GM19452 (cell line): ENCODE results near the gene TBC1D25.

Experiments
- ATAC-seq: cut with Tn5 transposase; IDR thresholded peaks from one replicate; pipeline ENCODE4 v1.9.1; 2021; ENCODE audit not compliant: unreplicated experiment

TBC1D25 gene

GRCh38 chrX:48539345-48540027 lies at the start of gene TBC1D25:
Gene TBC1D25, plus strand, starts transcription at chrX:48539714. Its CDS starts 84 bp downstream, at chrX:48539798.
- peak; percentile 83 for ATAC-seq

GRCh38 chrX:48489892-48490291 lies 49.6 kb upstream of the TBC1D25 start:
- no peak for ATAC-seq

- ATAC-seq = no peak
Observed at GRCh38 chrX:48490661-48491060, 48.9 kb upstream of the TBC1D25 start.

- no peak for ATAC-seq
Observed at GRCh38 chrX:48491809-48492208, 47.7 kb upstream of the TBC1D25 start.

- no peak for ATAC-seq
Observed at GRCh38 chrX:48492293-48492910, 47.1 kb upstream of the TBC1D25 start.

- no peak for ATAC-seq
Observed at GRCh38 chrX:48493890-48494364, 45.6 kb upstream of the TBC1D25 start.

- no peak for ATAC-seq
Observed at GRCh38 chrX:48496660-48497059, 42.9 kb upstream of the TBC1D25 start.

GRCh38 chrX:48497871-48498270 lies 41.6 kb upstream of the TBC1D25 start:
- no peak for ATAC-seq

- no peak for ATAC-seq
Observed at GRCh38 chrX:48498374-48498809, 41.1 kb upstream of the TBC1D25 start.

- ATAC-seq = no peak
Observed at GRCh38 chrX:48504261-48504660, 35.3 kb upstream of the TBC1D25 start.

GRCh38 chrX:48505481-48505880 lies 34.0 kb upstream of the TBC1D25 start:
- no peak for ATAC-seq

- ATAC-seq = no peak
Observed at GRCh38 chrX:48507246-48507645, 32.3 kb upstream of the TBC1D25 start.

GRCh38 chrX:48508400-48509244 lies 30.9 kb upstream of the TBC1D25 start, which contains the start of gene PORCN:
Gene PORCN, plus strand, starts transcription at chrX:48508992. Its CDS starts 829 bp downstream, at chrX:48509821.
- peak; percentile 79 for ATAC-seq

- ATAC-seq = no peak
Observed at GRCh38 chrX:48509245-48509590, 30.3 kb upstream of the TBC1D25 start.

GRCh38 chrX:48509619-48510018 lies 29.9 kb upstream of the TBC1D25 start:
- no peak for ATAC-seq

- no peak for ATAC-seq
Observed at GRCh38 chrX:48511560-48511959, 28.0 kb upstream of the TBC1D25 start.

- ATAC-seq = no peak
Observed at GRCh38 chrX:48512371-48512935, 27.1 kb upstream of the TBC1D25 start.

GRCh38 chrX:48513670-48514069 lies 25.8 kb upstream of the TBC1D25 start:
- ATAC-seq = no peak

- no peak for ATAC-seq
Observed at GRCh38 chrX:48514126-48514806, 25.2 kb upstream of the TBC1D25 start.

- no peak for ATAC-seq
Observed at GRCh38 chrX:48514868-48515460, 24.6 kb upstream of the TBC1D25 start.
